K562 (cell line): Measurements from ENCODE around the gene RPL26. TPM values are rescaled to one million over a fixed set of nuclear protein-coding genes. Genes with fewer than 3 reads are reported as not detected.

Source experiments
- FIP1L1 ChIP-seq: fragments of 200-400 bp; formaldehyde crosslinking; IDR thresholded peaks from 2 replicates; pipeline ENCODE4 v1.6.1; 2018; ENCODE audit warnings: mild to moderate bottlenecking, low read depth, low read length; ENCODE audit not compliant: poor library complexity, severe bottlenecking
- GMEB1 ChIP-seq: fragments of 250-450 bp; sonication (Bioruptor Pico); IDR thresholded peaks from 2 replicates; pipeline ENCODE4 v1.4.0; 2020; ENCODE audit warnings: mild to moderate bottlenecking
- GTF2E2 ChIP-seq: fragments of 200-800 bp; sonication (Bioruptor generic); IDR thresholded peaks from 2 replicates; pipeline ENCODE4 v1.6.1; 2016; ENCODE audit warnings: missing genetic modification characterization, missing compliant biosample characterization
- HDAC3 ChIP-seq: fragments of 450-650 bp; IDR thresholded peaks from 2 replicates; pipeline ENCODE4 v1.6.1; 2018; ENCODE audit warnings: borderline replicate concordance, mild to moderate bottlenecking, moderate library complexity; ENCODE audit not compliant: partially characterized antibody
- HNRNPH1 ChIP-seq: fragments of 200-400 bp; formaldehyde crosslinking; optimal IDR thresholded peaks from 2 replicates; pipeline ENCODE3; 2017; ENCODE audit warnings: low read depth, mild to moderate bottlenecking, low read length, moderate library complexity
- ILK ChIP-seq: fragments of 450-650 bp; IDR thresholded peaks from 2 replicates; pipeline ENCODE4 v1.6.1; 2016; ENCODE audit warnings: missing genetic modification characterization, low read depth, mild to moderate bottlenecking, missing compliant biosample characterization, moderate library complexity, borderline replicate concordance
- MED1 ChIP-seq: sonication (generic); formaldehyde crosslinking; IDR thresholded peaks from 2 replicates; pipeline ENCODE4 v1.8.1; 2023; ENCODE audit warnings: missing genetic modification reagents, borderline replicate concordance
- NCOA1 ChIP-seq: fragments of 450-650 bp; IDR thresholded peaks from 2 replicates; pipeline ENCODE4 v1.6.1; 2016; ENCODE audit warnings: low read depth
- SMARCE1 ChIP-seq: fragments of 450-650 bp; IDR thresholded peaks from 2 replicates; pipeline ENCODE4 v1.7.1; 2016; ENCODE audit warnings: mild to moderate bottlenecking
- SOX6 ChIP-seq: fragments of 450-650 bp; IDR thresholded peaks from 2 replicates; pipeline ENCODE4 v1.6.1; 2014; ENCODE audit warnings: mild to moderate bottlenecking
- TAF9B ChIP-seq: fragments of 450-650 bp; IDR thresholded peaks from 2 replicates; pipeline ENCODE4 v1.6.1; 2018; ENCODE audit warnings: mild to moderate bottlenecking; ENCODE audit not compliant: partially characterized antibody
- TCF3 ChIP-seq: sonication (generic); formaldehyde crosslinking; IDR thresholded peaks from 2 replicates; pipeline ENCODE4 v1.4.0; 2020; ENCODE audit warnings: mild to moderate bottlenecking, missing genetic modification reagents
- TRIM24 ChIP-seq, 2 experiments: fragments of 450-650 bp; IDR thresholded peaks; 2 replicates each; pipeline ENCODE4 v1.6.1; 2016
- VEZF1 ChIP-seq: fragments of 200-800 bp; sonication (Bioruptor generic); IDR thresholded peaks from 2 replicates; pipeline ENCODE4 v1.6.1; 2017; ENCODE audit warnings: missing genetic modification characterization, missing compliant biosample characterization
- YY1 ChIP-seq, 3 experiments: IDR thresholded peaks; 2 replicates each; pipeline ENCODE4 v1.6.1; 2011; ENCODE audit warnings: low read length in 2 of 3, mild to moderate bottlenecking in 2 of 3, moderate library complexity in 2 of 3, borderline replicate concordance in 1 of 3, control low read depth in 1 of 3, low read depth in 1 of 3; ENCODE audit not compliant: insufficient read depth in 3 of 3, insufficient replicate concordance in 2 of 3, control insufficient read depth in 1 of 3, insufficient read length in 1 of 3; ENCODE audit errors: extremely low read depth in 1 of 3
- ZNF395 ChIP-seq: fragments of 200-800 bp; sonication (Bioruptor generic); IDR thresholded peaks from 2 replicates; pipeline ENCODE4 v1.6.1; 2017; ENCODE audit warnings: missing genetic modification characterization, missing compliant biosample characterization
- polyA plus RNA-seq, 8 experiments: library from polyadenylated mRNA; depleted of rRNA in 4 of 8; stranded (reverse) in 5 of 8; unstranded in 3 of 8; fragments of >200 nt; fragmentation: Nextera tagmentation in 2 of 8; fragmentation: Illumina TruSeq in 1 of 8; extraction: Ambion mirVana in 2 of 8; extraction: Trizol in 1 of 8; gene quantifications; 2 replicates each; pipeline versions ENCODE4 v1.2.1 to v1.2.3, GENCODE V29; 2011 to 2014; ENCODE audit warnings: inconsistent platforms in 1 of 8, missing spikeins in 1 of 8
- total RNA-seq, 7 experiments: library from RNA; depleted of rRNA in 6 of 7; stranded (reverse); fragments of >200 nt in 6 of 7; fragmentation: Illumina TruSeq in 2 of 7; extraction: Trizol in 2 of 7; gene quantifications; 2 replicates each; pipeline versions ENCODE4 v1.2.1 to v1.2.3, GENCODE V29; 2011 to 2021; ENCODE audit warnings: low replicate concordance in 1 of 7
- TF ChIP-seq, protein P1 (sequence below): fragments of 450-650 bp; formaldehyde crosslinking; IDR thresholded peaks from 2 replicates; pipeline ENCODE4 v1.4.0; 2022; ENCODE audit warnings: missing genetic modification characterization
- TF ChIP-seq, protein P2 (sequence below): fragments of 250-450 bp; sonication (Bioruptor Pico); IDR thresholded peaks from 2 replicates; pipeline ENCODE4 v1.5.0; 2022; ENCODE audit warnings: mild to moderate bottlenecking

RPL26 gene
- total and polyA plus RNA-seq, 9 of the 15 experiments (the other 6 are each of a cell fraction or from before 2014, with no cell fraction given) = 1,474 to 4,074 (median 2,904) TPM

DNA sequence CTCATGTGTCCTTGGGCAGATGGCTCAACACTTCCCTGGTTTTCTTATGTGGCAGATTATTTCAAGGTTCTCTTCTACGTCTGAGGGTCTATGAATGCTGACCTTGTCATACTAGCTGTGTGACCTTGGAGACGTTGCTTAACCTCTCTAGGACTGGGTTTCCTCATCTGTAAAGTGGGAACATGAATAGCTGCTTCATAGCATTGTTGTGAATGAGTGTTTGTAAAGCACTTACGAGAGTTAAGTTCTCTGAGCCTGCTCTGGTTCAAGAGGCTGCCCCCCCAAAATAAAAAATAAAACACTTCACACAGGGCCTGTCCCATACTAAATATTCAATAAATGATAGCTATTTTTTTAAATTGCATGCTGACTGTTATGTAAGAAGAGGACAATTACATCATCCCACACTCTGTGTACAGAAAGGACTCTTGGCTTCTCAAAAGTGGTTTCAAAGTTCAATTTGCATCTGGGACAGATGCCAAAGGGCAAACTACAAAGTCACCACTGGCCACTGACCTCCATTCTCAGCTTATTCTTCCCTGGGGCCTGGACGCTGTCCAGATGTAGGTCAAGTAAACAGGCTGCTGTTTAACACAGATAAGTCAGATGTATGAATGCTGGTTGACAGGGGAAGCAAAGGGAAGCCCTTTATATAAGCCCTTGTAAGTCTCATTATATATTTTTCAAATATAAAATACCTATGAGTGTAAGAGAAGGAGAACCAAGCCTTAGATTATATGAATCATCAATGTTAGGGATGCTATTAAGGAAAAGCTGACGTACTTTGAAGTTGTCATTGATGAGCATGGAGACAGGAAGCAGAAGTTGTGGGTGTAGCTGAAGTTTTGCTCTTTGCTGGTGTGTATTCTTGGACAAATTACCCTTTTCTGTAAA, 37.3 kb upstream of the RPL26 start (continued):
- TF ChIP-seq GTF2E2 (tag) = no peak
- TF ChIP-seq, protein P1, sequence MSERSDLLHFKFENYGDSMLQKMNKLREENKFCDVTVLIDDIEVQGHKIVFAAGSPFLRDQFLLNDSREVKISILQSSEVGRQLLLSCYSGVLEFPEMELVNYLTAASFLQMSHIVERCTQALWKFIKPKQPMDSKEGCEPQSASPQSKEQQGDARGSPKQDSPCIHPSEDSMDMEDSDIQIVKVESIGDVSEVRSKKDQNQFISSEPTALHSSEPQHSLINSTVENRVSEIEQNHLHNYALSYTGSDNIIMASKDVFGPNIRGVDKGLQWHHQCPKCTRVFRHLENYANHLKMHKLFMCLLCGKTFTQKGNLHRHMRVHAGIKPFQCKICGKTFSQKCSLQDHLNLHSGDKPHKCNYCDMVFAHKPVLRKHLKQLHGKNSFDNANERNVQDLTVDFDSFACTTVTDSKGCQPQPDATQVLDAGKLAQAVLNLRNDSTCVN (CRISPR knock-in tag) = no peak
- peak; percentile 91 for TF ChIP-seq SMARCE1
- TF ChIP-seq TCF3 (CRISPR knock-in tag) = peak; percentile 94
- peak; percentile 75 for TF ChIP-seq NCOA1
- no peak; the same call in 1 of the 2 replicates for TF ChIP-seq VEZF1 (CRISPR knock-in tag)
- peak; percentile 70 for TF ChIP-seq TAF9B
- TF ChIP-seq MED1 = no peak
- no peak for TF ChIP-seq FIP1L1
- peak in 1 of 3 experiments; percentile 63 for TF ChIP-seq YY1 (IDR thresholded peaks at IDR 0.05; ENCODE audit: borderline replicate concordance in 1 of 3, control insufficient read depth in 1 of 3, extremely low read depth in 1 of 3, insufficient read depth in 3 of 3, insufficient read length in 1 of 3, insufficient replicate concordance in 2 of 3, low read depth in 1 of 3, low read length in 2 of 3)
- TF ChIP-seq, protein P2, sequence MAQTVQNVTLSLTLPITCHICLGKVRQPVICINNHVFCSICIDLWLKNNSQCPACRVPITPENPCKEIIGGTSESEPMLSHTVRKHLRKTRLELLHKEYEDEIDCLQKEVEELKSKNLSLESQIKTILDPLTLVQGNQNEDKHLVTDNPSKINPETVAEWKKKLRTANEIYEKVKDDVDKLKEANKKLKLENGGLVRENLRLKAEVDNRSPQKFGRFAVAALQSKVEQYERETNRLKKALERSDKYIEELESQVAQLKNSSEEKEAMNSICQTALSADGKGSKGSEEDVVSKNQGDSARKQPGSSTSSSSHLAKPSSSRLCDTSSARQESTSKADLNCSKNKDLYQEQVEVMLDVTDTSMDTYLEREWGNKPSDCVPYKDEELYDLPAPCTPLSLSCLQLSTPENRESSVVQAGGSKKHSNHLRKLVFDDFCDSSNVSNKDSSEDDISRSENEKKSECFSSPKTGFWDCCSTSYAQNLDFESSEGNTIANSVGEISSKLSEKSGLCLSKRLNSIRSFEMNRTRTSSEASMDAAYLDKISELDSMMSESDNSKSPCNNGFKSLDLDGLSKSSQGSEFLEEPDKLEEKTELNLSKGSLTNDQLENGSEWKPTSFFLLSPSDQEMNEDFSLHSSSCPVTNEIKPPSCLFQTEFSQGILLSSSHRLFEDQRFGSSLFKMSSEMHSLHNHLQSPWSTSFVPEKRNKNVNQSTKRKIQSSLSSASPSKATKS (CRISPR knock-in tag) = no peak
- no peak for TF ChIP-seq ILK (tag)
- no peak for TF ChIP-seq GMEB1
- TF ChIP-seq HNRNPH1 = no peak
- TF ChIP-seq HDAC3 = peak; percentile 92
- peak; percentile 55 to 68; a peak in 3 of 4 replicates for TF ChIP-seq TRIM24 (IDR thresholded peaks at IDR 0.05)
- peak; percentile 74; the same call in 1 of the 2 replicates for TF ChIP-seq ZNF395 (CRISPR knock-in tag)
- TF ChIP-seq SOX6 = peak; percentile 94
